Astrocyte (in vitro differentiated cells and primary cell): Measurements from ENCODE around the gene SLC6A11. TPM values are rescaled to one million over a fixed set of nuclear protein-coding genes. Genes with fewer than 3 reads are reported as not detected.

ENCODE experiments used
- DNase-seq: peaks from one replicate; pipeline ENCODE4 v3.0.0-alpha.2; 2010; ENCODE audit warnings: low read depth
- FAIRE-seq: peaks from 2 replicates; lab custom pipeline; 2011; peaks lifted over from hg19 to GRCh38; lab: Jason Lieb, UNC
- H2AFZ ChIP-seq: 2 replicates; pipeline ENCODE4 v1.6.0; 2012; ENCODE audit warnings: low read depth, low read length, inconsistent platforms
- H3K27ac ChIP-seq: 2 replicates; pipeline ENCODE4 v1.5.1; 2011; ENCODE audit warnings: low read depth, low read length, inconsistent platforms
- H3K27me3 ChIP-seq: 2 replicates; pipeline ENCODE4 v1.6.0; 2011; ENCODE audit warnings: low read length, inconsistent platforms; ENCODE audit not compliant: insufficient read depth
- H3K36me3 ChIP-seq: 2 replicates; pipeline ENCODE4 v1.5.1; 2011; ENCODE audit warnings: low read length, inconsistent platforms; ENCODE audit not compliant: insufficient read depth
- H3K4me1 ChIP-seq: 2 replicates; pipeline ENCODE4 v1.5.1; 2011; ENCODE audit warnings: low read length, inconsistent platforms; ENCODE audit not compliant: insufficient read depth
- H3K4me2 ChIP-seq: 2 replicates; pipeline ENCODE4 v1.6.0; 2012; ENCODE audit warnings: low read length, inconsistent platforms
- H3K4me3 ChIP-seq: 2 replicates; pipeline ENCODE4 v1.5.1; 2011; ENCODE audit warnings: low read depth, mild to moderate bottlenecking, low read length, inconsistent platforms; ENCODE audit not compliant: insufficient read depth
- H3K79me2 ChIP-seq: 2 replicates; pipeline ENCODE4 v1.6.0; 2012; ENCODE audit warnings: mild to moderate bottlenecking, low read length, inconsistent platforms; ENCODE audit not compliant: insufficient read depth
- H3K9ac ChIP-seq: 2 replicates; pipeline ENCODE4 v1.6.0; 2012; ENCODE audit warnings: mild to moderate bottlenecking, low read length, inconsistent platforms
- H3K9me3 ChIP-seq: 2 replicates; pipeline ENCODE4 v1.5.1; 2012; ENCODE audit warnings: low read depth, mild to moderate bottlenecking, low read length, inconsistent platforms; ENCODE audit not compliant: insufficient read depth
- H4K20me1 ChIP-seq: 2 replicates; pipeline ENCODE4 v1.6.0; 2012; ENCODE audit warnings: low read length, inconsistent platforms; ENCODE audit not compliant: insufficient read depth
- H3K27ac Mint-ChIP-seq: one replicate; pipeline ENCODE4 v1.8.0; 2021; ENCODE audit warnings: mild to moderate bottlenecking, mixed read lengths; ENCODE audit not compliant: unreplicated experiment
- H3K27me3 Mint-ChIP-seq: one replicate; pipeline ENCODE4 v1.8.0; 2021; ENCODE audit warnings: low read depth, mixed read lengths; ENCODE audit not compliant: unreplicated experiment
- H3K36me3 Mint-ChIP-seq: one replicate; pipeline ENCODE4 v1.8.0; 2021; ENCODE audit warnings: low read depth, mixed read lengths; ENCODE audit not compliant: unreplicated experiment
- H3K4me1 Mint-ChIP-seq: one replicate; pipeline ENCODE4 v1.8.0; 2021; ENCODE audit warnings: low read depth, mixed read lengths; ENCODE audit not compliant: unreplicated experiment
- H3K4me3 Mint-ChIP-seq: one replicate; pipeline ENCODE4 v1.8.0; 2021; ENCODE audit warnings: mild to moderate bottlenecking, moderate library complexity, mixed read lengths; ENCODE audit not compliant: unreplicated experiment
- H3K9me3 Mint-ChIP-seq: one replicate; pipeline ENCODE4 v1.8.0; 2021; ENCODE audit warnings: mild to moderate bottlenecking, mixed read lengths; ENCODE audit not compliant: unreplicated experiment
- EZH2 ChIP-seq: IDR thresholded peaks from 2 replicates; pipeline ENCODE4 v1.6.1; 2012; ENCODE audit warnings: mild to moderate bottlenecking, low read length, inconsistent platforms; ENCODE audit not compliant: insufficient read depth
- total RNA-seq: library from RNA; stranded (reverse); gene quantifications from 2 replicates; pipeline ENCODE4 v1.2.1, GENCODE V29; 2021
- TF ChIP-seq, protein P1 (sequence below): IDR thresholded peaks from 2 replicates; pipeline ENCODE4 v1.5.1; 2011; ENCODE audit warnings: low read depth, mild to moderate bottlenecking, inconsistent platforms, low read length, moderate library complexity; ENCODE audit not compliant: insufficient read depth

SLC6A11 gene
- total RNA-seq, 1 donor from 2014 or later, result 0.34 TPM

DNA sequence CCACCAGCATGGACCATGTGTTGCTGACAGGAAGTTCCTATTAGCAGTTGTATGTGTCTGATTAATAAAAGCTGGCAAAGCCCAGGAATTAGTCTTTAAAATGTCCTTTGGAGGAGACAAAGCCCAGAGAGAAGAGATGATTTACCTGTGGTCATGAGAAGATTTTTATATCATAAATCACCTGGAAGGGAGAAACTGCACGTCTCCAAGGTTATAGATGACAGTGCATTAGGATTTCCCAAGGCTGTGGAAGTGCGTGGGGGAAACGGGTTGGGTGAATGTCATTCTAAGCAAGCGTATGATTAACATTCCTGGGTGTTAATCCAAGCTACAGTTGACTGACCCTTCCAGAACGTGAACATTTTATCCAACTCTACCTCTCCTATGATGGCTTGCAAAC, 76.6 kb downstream of the SLC6A11 start:
- Histone ChIP-seq H3K4me3 (no peak overlapping the region), H3K4me1 (no peaks in the 10 kb centered on the region), H3K36me3 (no peaks in the 10 kb centered on the region), H3K27ac (no peak overlapping the region), H3K79me2 (no peaks in the 10 kb centered on the region), H3K27me3 (peaks cover 8% of the 10 kb centered on the region), H3K9me3 (peaks cover 10% of the 10 kb centered on the region), H3K9ac (no peak overlapping the region), H4K20me1 (no peaks in the 10 kb centered on the region), H3K4me2 (no peak overlapping the region), H2AFZ (no peak overlapping the region)
- Mint-ChIP-seq H3K4me1 (peaks cover 7% of the 10 kb centered on the region), H3K4me3 (no peak overlapping the region), H3K27ac (no peak overlapping the region), H3K27me3 (peaks cover 32% of the 10 kb centered on the region), H3K9me3 (peaks cover 15% of the 10 kb centered on the region), H3K36me3 (no peaks in the 10 kb centered on the region)
- no peak for DNase-seq
- FAIRE-seq, result no peak
- TF ChIP-seq EZH2, result no peak
- TF ChIP-seq, protein P1, sequence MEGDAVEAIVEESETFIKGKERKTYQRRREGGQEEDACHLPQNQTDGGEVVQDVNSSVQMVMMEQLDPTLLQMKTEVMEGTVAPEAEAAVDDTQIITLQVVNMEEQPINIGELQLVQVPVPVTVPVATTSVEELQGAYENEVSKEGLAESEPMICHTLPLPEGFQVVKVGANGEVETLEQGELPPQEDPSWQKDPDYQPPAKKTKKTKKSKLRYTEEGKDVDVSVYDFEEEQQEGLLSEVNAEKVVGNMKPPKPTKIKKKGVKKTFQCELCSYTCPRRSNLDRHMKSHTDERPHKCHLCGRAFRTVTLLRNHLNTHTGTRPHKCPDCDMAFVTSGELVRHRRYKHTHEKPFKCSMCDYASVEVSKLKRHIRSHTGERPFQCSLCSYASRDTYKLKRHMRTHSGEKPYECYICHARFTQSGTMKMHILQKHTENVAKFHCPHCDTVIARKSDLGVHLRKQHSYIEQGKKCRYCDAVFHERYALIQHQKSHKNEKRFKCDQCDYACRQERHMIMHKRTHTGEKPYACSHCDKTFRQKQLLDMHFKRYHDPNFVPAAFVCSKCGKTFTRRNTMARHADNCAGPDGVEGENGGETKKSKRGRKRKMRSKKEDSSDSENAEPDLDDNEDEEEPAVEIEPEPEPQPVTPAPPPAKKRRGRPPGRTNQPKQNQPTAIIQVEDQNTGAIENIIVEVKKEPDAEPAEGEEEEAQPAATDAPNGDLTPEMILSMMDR, result no peak

DNA sequence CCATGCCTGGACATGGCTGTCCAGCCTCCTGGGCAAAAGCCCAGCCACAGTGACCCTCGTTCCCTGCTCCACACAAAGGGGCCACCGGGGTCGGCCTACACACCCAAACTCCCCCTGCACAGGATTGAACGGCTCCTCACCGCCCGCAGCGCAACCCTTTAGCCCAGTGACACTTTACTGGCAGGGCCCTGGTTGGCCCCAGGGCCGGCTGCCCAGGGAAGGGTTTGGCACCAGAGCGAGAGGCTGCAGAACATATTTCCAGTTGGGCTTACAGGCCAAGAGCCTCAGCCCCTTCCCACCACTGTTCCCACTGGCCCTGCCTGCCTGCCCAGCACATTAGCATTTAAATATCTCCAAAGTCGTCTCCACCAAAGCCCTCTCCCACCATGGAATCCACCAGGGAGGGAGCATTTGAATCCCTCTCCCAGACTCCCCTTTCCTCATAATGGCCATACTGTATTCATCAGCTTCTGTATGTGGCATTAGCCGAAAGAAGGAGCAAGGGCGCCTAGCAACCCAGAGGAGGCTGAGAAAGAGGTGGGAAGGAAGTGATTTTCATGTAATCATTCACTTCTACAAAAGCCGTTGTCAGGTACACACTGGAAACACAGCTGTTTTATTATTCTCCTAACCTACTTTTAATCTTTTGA, 85.4 kb downstream of the SLC6A11 start:
- TF ChIP-seq, protein P1, result no peak
- no peak for TF ChIP-seq EZH2
- H2AFZ ChIP-seq, result no peak overlapping the region
- H3K9ac ChIP-seq, result no peak overlapping the region
- Mint-ChIP-seq H3K36me3 (no peaks in the 10 kb centered on the region), H3K9me3 (peaks cover 10% of the 10 kb centered on the region), H3K27me3 (peaks cover 13% of the 10 kb centered on the region), H3K4me3 (no peak overlapping the region), H3K4me1 (no peaks in the 10 kb centered on the region), H3K27ac (no peak overlapping the region)
- FAIRE-seq, result no peak
- H4K20me1 ChIP-seq, result no peaks in the 10 kb centered on the region
- H3K9me3 ChIP-seq, result peaks cover 3% of the 10 kb centered on the region
- no peaks in the 10 kb centered on the region for H3K4me1 ChIP-seq
- no peaks in the 10 kb centered on the region for H3K79me2 ChIP-seq
- no peak overlapping the region for H3K4me2 ChIP-seq
- H3K36me3 ChIP-seq, result no peaks in the 10 kb centered on the region
- peaks cover 10% of the 10 kb centered on the region for H3K27me3 ChIP-seq
- no peak overlapping the region for H3K4me3 ChIP-seq
- H3K27ac ChIP-seq, result no peak overlapping the region
- DNase-seq, result no peak

DNA sequence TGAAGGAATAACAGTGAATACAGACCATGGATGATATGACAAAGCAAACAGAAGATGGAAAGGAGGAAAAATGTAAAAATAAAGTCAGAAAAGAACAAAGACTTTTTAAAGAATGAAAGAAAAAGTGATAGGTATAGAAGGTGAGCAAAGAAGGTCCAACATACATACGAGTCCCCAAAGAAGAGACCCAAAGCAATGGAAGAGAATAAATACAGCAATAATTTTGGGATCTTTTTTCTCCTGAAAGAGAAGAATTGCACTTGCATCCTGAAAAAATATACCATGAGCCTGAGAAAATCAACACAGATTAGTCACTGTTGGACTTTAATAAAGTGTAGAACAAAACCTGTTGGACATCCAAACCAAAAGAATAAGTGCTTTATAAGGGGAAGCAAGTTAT, 91.2 kb downstream of the SLC6A11 start:
- Histone ChIP-seq H3K4me3 (no peak overlapping the region), H3K4me2 (no peak overlapping the region), H3K79me2 (no peaks in the 10 kb centered on the region), H3K36me3 (no peaks in the 10 kb centered on the region), H4K20me1 (no peaks in the 10 kb centered on the region), H3K27ac (no peak overlapping the region), H3K9ac (no peak overlapping the region), H3K4me1 (no peaks in the 10 kb centered on the region), H3K9me3 (peaks cover 8% of the 10 kb centered on the region), H3K27me3 (no peaks in the 10 kb centered on the region), H2AFZ (no peak overlapping the region)
- TF ChIP-seq, protein P1, result no peak
- TF ChIP-seq EZH2, result no peak
- Mint-ChIP-seq H3K4me1 (no peaks in the 10 kb centered on the region), H3K27me3 (peaks cover 20% of the 10 kb centered on the region), H3K36me3 (no peaks in the 10 kb centered on the region), H3K4me3 (no peak overlapping the region), H3K9me3 (peaks cover 31% of the 10 kb centered on the region), H3K27ac (no peak overlapping the region)
- no peak for DNase-seq
- FAIRE-seq, result no peak
